Activated CD4-positive, alpha-beta memory T cell treated with anti-CD3 and anti-CD28 coated beads for 36 hours (primary cell): Measurements from ENCODE around the gene GRM8. TPM values are rescaled to one million over a fixed set of nuclear protein-coding genes. Genes with fewer than 3 reads are reported as not detected.

ENCODE experiments used
- CTCF ChIA-PET: fragments of 350-600 bp; sonication (Branson Sonifier 250); formaldehyde crosslinking; loops from one replicate; lab custom pipeline; 2021; ENCODE audit warnings: antibody characterized with exemption, inconsistent platforms; lab: Charles Lee
- POLR2A ChIA-PET: fragments of 350-600 bp; sonication (Branson Sonifier 250); formaldehyde crosslinking; loops from one replicate; lab custom pipeline; 2021; ENCODE audit warnings: antibody characterized with exemption; lab: Charles Lee
- DNase-seq: peaks from one replicate; pipeline ENCODE4 v3.0.0-alpha.2; 2020
- H3K27ac Mint-ChIP-seq: one replicate; pipeline ENCODE4 v1.8.0; 2021; ENCODE audit warnings: mixed read lengths
- H3K27me3 Mint-ChIP-seq: one replicate; pipeline ENCODE4 v1.8.0; 2021; ENCODE audit warnings: mixed read lengths
- H3K36me3 Mint-ChIP-seq: one replicate; pipeline ENCODE4 v1.8.0; 2021; ENCODE audit warnings: mixed read lengths
- H3K4me1 Mint-ChIP-seq: one replicate; pipeline ENCODE4 v1.8.0; 2021; ENCODE audit warnings: low read depth, mixed read lengths
- H3K4me3 Mint-ChIP-seq: one replicate; pipeline ENCODE4 v1.8.0; 2021; ENCODE audit warnings: mild to moderate bottlenecking, mixed read lengths
- H3K9me3 Mint-ChIP-seq: one replicate; pipeline ENCODE4 v1.8.0; 2021; ENCODE audit warnings: mixed read lengths
- intact Hi-C: fragments of 100-400 bp; cut with micrococcal nuclease; formaldehyde crosslinking; loops from one replicate; pipeline ENCODE4 v1.15.1; 2023
- total RNA-seq, 2 experiments: library from RNA; stranded (reverse); gene quantifications; one replicate each; pipeline ENCODE4 v1.2.3, GENCODE V29; 2021

The GRM8 gene
- total RNA-seq, 2 experiments from 2014 or later = not detected

- no peak overlapping the region for H3K27ac Mint-ChIP-seq
Measured at GRCh38 chr7:126499481-126499880, 753.3 kb downstream of the GRM8 start.

GRCh38 chr7:126495733-126496132 is 757.0 kb downstream of the GRM8 start:
- Mint-ChIP-seq H3K4me1 (no peaks in the 10 kb centered on the region), H3K36me3 (no peaks in the 10 kb centered on the region), H3K27me3 (no peaks in the 10 kb centered on the region), H3K27ac (no peak overlapping the region), H3K9me3 (peaks cover 1% of the 10 kb centered on the region), H3K4me3 (no peak overlapping the region)
- ChIA-PET POLR2A (no interaction called here), CTCF (no interaction called here)
- DNase-seq = no peak
- intact Hi-C loops = no loop called here

More at GRCh38 chr7:126499481-126499880, 753.3 kb downstream of the GRM8 start:
- H3K27me3 Mint-ChIP-seq = no peaks in the 10 kb centered on the region
- ChIA-PET POLR2A (no interaction called here), CTCF (no interaction called here)
- no peaks in the 10 kb centered on the region for H3K36me3 Mint-ChIP-seq
- no peaks in the 10 kb centered on the region for H3K9me3 Mint-ChIP-seq
- intact Hi-C loops = no loop called here
- H3K4me1 Mint-ChIP-seq = no peaks in the 10 kb centered on the region
- H3K4me3 Mint-ChIP-seq = no peak overlapping the region
- DNase-seq = no peak

- Mint-ChIP-seq H3K27ac (no peak overlapping the region), H3K27me3 (no peaks in the 10 kb centered on the region), H3K4me1 (no peaks in the 10 kb centered on the region), H3K36me3 (no peaks in the 10 kb centered on the region), H3K4me3 (no peak overlapping the region), H3K9me3 (peaks cover 1% of the 10 kb centered on the region)
- ChIA-PET POLR2A (no interaction called here), CTCF (no interaction called here)
- no peak for DNase-seq
- intact Hi-C loops = no loop called here
Measured at GRCh38 chr7:126495001-126495400, 757.7 kb downstream of the GRM8 start.

DNA sequence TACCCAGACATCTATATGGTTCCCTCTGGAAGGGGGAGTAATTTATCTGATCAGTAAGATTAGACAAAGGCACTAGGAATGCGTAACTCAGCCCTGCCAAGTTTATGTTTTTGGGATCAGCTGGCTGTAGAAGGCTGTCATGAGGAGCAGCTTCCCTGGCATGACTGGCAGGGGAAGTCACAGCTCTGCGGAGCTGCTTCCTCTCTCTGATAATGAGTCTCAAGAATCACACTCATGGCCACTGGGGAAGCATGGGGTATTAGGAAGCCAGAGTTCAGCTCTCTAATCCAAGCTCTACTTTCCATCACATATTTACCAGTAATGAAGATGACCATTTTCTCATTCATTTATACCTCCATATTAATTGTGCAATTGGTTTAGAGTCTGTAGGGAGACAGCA is 758.9 kb downstream of the GRM8 start:
- Mint-ChIP-seq H3K9me3 (peaks cover 1% of the 10 kb centered on the region), H3K27ac (no peak overlapping the region), H3K4me1 (no peaks in the 10 kb centered on the region), H3K4me3 (no peak overlapping the region), H3K27me3 (no peaks in the 10 kb centered on the region), H3K36me3 (no peaks in the 10 kb centered on the region)
- DNase-seq = no peak
- intact Hi-C loops = no loop called here
- ChIA-PET CTCF (interaction anchor here (1.4 kb wide), 1 partner anchor 8 kb away, joined by 3 read pairs; no protein-coding TSS in a partner anchor), POLR2A (no interaction called here)

GRCh38 chr7:126489874-126490273 is 762.9 kb downstream of the GRM8 start:
- Mint-ChIP-seq H3K36me3 (no peaks in the 10 kb centered on the region), H3K4me1 (no peaks in the 10 kb centered on the region), H3K4me3 (no peak overlapping the region), H3K27ac (no peak overlapping the region), H3K9me3 (peaks cover 1% of the 10 kb centered on the region), H3K27me3 (no peaks in the 10 kb centered on the region)
- no peak for DNase-seq
- intact Hi-C loops = no loop called here
- POLR2A ChIA-PET = no interaction called here
- CTCF ChIA-PET = no interaction called here

DNA sequence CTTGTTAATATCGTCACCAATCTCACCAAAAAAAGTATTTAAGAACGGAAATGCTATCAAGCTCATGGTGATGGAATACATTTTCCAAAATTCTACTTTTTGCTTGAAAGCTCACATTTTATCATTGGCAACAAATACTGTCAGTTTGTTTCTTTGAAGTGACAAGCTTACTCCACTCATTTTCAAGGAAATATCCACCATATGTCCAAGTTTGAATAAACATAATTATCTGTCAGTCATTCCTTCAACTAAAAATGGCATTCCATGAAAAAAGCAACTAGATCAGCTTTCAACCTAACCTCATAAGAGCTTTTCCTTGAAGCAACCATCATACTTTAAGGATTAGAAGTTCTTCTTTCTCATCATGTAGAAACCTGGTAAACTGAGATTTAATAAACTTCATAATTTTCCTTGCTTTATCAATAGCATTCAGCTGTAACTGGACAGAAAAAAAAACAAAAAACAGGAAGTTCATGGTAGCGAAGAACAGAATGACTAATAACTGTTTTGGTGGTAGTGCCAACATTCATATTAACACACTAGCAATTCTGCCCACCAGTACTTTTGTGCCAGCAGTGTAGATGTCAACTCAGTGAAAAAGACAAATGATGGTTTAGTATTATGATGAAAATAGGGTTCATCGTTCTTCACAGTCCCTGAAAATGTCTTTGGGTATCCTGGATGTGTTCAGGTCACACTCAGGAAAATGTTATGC is 764.9 kb downstream of the GRM8 start:
- ChIA-PET CTCF (no interaction called here), POLR2A (no interaction called here)
- no peak for DNase-seq
- Mint-ChIP-seq H3K27me3 (no peaks in the 10 kb centered on the region), H3K27ac (no peak overlapping the region), H3K9me3 (peaks cover 3% of the 10 kb centered on the region), H3K4me1 (no peaks in the 10 kb centered on the region), H3K36me3 (no peaks in the 10 kb centered on the region), H3K4me3 (no peak overlapping the region)
- intact Hi-C loops = no loop called here

GRCh38 chr7:126486806-126487205 is 765.9 kb downstream of the GRM8 start:
- POLR2A ChIA-PET = no interaction called here
- Mint-ChIP-seq H3K27me3 (no peaks in the 10 kb centered on the region), H3K9me3 (peaks cover 3% of the 10 kb centered on the region), H3K4me1 (no peaks in the 10 kb centered on the region), H3K36me3 (no peaks in the 10 kb centered on the region), H3K27ac (no peak overlapping the region), H3K4me3 (no peak overlapping the region)
- CTCF ChIA-PET = no interaction called here
- intact Hi-C loops = no loop called here
- DNase-seq = no peak

DNA sequence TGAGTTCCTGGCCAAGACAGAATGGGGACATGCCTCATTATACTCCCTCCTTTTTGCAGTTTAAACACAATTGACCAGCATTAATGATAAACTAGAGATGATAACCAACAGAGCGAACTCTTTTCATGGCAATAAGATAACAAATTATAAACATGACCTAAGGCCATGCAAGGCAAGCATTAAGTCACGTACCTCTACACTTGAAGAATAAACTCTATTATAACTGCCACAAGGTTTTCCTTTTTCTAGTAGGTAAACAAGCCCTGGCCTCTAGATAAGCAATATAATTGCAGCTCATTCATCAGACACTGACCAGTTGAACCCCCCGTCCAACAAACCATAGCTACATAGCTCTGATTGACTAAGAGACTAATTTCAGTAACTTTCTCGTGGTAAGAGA is 767.0 kb downstream of the GRM8 start:
- ChIA-PET POLR2A (no interaction called here), CTCF (interaction anchor here (1.5 kb wide), 1 partner anchor 8 kb away, joined by 3 read pairs; no protein-coding TSS in a partner anchor)
- H3K27ac Mint-ChIP-seq = no peak overlapping the region
- no peak for DNase-seq
- no peaks in the 10 kb centered on the region for H3K36me3 Mint-ChIP-seq
- H3K27me3 Mint-ChIP-seq = no peaks in the 10 kb centered on the region
- peaks cover 2% of the 10 kb centered on the region for H3K9me3 Mint-ChIP-seq
- no peak overlapping the region for H3K4me3 Mint-ChIP-seq
- no peaks in the 10 kb centered on the region for H3K4me1 Mint-ChIP-seq
- intact Hi-C loops = no loop called here

DNA sequence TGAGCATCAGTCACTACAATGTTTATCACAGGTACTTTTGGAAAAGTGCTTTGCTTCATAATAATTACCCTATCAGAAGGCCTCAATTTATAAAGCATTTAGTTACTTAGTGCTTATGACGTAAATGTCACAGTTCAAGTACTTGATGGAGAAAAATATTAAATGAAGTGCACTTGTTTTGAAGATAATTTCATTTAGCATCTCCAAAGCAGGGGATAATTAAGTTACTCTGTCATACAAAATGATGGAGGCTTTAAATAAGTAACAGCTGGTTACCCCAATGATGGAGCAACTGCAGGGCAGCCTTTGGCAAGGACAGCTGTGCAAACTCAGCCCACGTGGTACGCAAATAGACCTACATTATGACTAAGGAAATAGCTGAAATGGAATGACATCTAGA is 768.8 kb downstream of the GRM8 start:
- H3K4me1 Mint-ChIP-seq = no peaks in the 10 kb centered on the region
- H3K4me3 Mint-ChIP-seq = no peak overlapping the region
- peaks cover 2% of the 10 kb centered on the region for H3K9me3 Mint-ChIP-seq

DNA sequence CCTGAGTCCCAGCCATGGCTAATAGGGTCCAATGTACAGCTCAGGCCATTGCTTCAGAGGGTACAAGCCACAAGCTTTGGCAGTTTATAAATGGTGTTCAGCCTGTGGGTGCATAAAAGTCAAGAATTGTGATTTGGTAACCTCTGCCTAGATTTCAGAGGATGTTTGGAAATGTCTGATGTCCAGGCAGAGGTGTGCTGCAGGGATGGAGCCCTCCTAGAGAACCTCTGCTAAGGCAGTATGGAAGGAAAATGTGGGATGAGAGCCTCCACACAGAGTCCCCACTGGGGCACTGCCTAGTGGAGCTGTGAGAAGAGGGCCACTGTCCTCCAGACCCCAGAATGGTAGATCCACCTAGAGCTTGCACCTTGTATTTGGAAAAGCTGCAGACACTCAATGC is 779.9 kb downstream of the GRM8 start:
- no peaks in the 10 kb centered on the region for H3K36me3 Mint-ChIP-seq
- no peak for DNase-seq
- no peak overlapping the region for H3K27ac Mint-ChIP-seq
- H3K4me3 Mint-ChIP-seq = no peak overlapping the region
- H3K4me1 Mint-ChIP-seq = no peaks in the 10 kb centered on the region
- POLR2A ChIA-PET = no interaction called here
- intact Hi-C loops = no loop called here
- CTCF ChIA-PET = no interaction called here
- no peaks in the 10 kb centered on the region for H3K27me3 Mint-ChIP-seq
- peaks cover 18% of the 10 kb centered on the region for H3K9me3 Mint-ChIP-seq

More for the DNA sequence above, 768.8 kb downstream of the GRM8 start:
- Mint-ChIP-seq H3K27ac (no peak overlapping the region), H3K27me3 (no peaks in the 10 kb centered on the region), H3K36me3 (no peaks in the 10 kb centered on the region)
- POLR2A ChIA-PET = no interaction called here
- no peak for DNase-seq
- CTCF ChIA-PET = no interaction called here
- intact Hi-C loops = no loop called here

GRCh38 chr7:126462405-126462804 is 790.3 kb downstream of the GRM8 start:
- H3K36me3 Mint-ChIP-seq = no peaks in the 10 kb centered on the region
- CTCF ChIA-PET = no interaction called here
- no peaks in the 10 kb centered on the region for H3K27me3 Mint-ChIP-seq
- no peaks in the 10 kb centered on the region for H3K9me3 Mint-ChIP-seq
- no peaks in the 10 kb centered on the region for H3K4me1 Mint-ChIP-seq
- DNase-seq = no peak
- no peak overlapping the region for H3K27ac Mint-ChIP-seq
- intact Hi-C loops = no loop called here
- POLR2A ChIA-PET = no interaction called here
- no peak overlapping the region for H3K4me3 Mint-ChIP-seq

- intact Hi-C loops = no loop called here
- no peaks in the 10 kb centered on the region for H3K4me1 Mint-ChIP-seq
- ChIA-PET POLR2A (no interaction called here), CTCF (no interaction called here)
- H3K36me3 Mint-ChIP-seq = no peaks in the 10 kb centered on the region
- H3K27me3 Mint-ChIP-seq = no peaks in the 10 kb centered on the region
- H3K9me3 Mint-ChIP-seq = no peaks in the 10 kb centered on the region
- H3K4me3 Mint-ChIP-seq = no peak overlapping the region
- no peak for DNase-seq
- H3K27ac Mint-ChIP-seq = no peak overlapping the region
Measured at GRCh38 chr7:126460664-126461063, 792.1 kb downstream of the GRM8 start.

- DNase-seq = no peak
- H3K9me3 Mint-ChIP-seq = no peaks in the 10 kb centered on the region
- no peaks in the 10 kb centered on the region for H3K4me1 Mint-ChIP-seq
- H3K27me3 Mint-ChIP-seq = no peaks in the 10 kb centered on the region
- POLR2A ChIA-PET = no interaction called here
- no peak overlapping the region for H3K27ac Mint-ChIP-seq
- intact Hi-C loops = no loop called here
- H3K36me3 Mint-ChIP-seq = no peaks in the 10 kb centered on the region
- CTCF ChIA-PET = no interaction called here
- H3K4me3 Mint-ChIP-seq = no peak overlapping the region
Measured at GRCh38 chr7:126453104-126453503, 799.6 kb downstream of the GRM8 start.
